Renal cortical epithelial cell (primary cell): ENCODE results near the gene ATMIN. TPM values are rescaled to one million over a fixed set of nuclear protein-coding genes. Genes with fewer than 3 reads are reported as not detected.

Source experiments
- DNase-seq: peaks from one replicate; pipeline ENCODE4 v3.0.0-alpha.2; 2011; ENCODE audit warnings: low read depth
- total RNA-seq: library from RNA; depleted of rRNA; stranded (reverse); fragments of >200 nt; gene quantifications from 2 replicates; pipeline ENCODE4 v1.2.3, GENCODE V29; 2014

The ATMIN gene
- total RNA-seq, 1 donor from 2014 or later = 55.4 TPM

DNA sequence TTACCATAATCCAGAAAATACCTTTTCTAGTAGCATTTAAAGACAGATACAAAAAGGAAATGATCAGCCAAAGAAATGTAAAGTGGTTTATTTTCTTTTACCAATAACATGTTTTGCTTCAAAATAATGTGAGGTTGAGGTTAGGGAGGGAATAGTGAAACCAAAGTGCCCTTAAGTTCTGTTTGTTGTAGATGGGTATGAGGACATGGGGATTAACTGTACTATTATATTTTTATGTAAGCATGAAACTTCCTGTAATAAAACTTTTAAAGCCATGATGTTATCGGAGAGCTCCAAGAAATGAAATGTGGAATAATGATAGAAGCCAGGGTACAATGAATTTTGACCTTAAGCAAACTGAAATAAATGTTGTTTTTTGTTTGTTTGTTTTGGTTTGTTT lies 31.5 kb downstream of the ATMIN start:
- no peak for DNase-seq

DNA sequence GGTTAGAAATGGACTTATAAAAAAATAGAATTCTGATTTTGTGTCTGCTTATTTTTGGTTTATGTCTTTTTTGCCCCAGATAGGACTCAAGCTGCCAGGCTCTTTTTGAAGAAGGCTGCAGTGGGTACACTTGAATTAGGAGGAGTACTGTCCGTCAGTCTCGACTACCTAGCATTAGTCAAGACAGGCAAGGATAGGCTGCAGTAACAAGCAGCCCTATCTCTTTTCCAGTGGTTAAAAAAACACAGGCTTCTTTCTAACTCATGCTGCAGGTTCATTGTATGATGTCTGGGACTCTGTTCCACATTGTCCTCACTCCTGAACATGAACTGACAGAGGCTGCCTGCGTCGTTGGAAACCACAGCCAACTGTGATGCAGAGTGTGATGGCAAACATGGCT lies 33.4 kb downstream of the ATMIN start:
- no peak for DNase-seq

DNA sequence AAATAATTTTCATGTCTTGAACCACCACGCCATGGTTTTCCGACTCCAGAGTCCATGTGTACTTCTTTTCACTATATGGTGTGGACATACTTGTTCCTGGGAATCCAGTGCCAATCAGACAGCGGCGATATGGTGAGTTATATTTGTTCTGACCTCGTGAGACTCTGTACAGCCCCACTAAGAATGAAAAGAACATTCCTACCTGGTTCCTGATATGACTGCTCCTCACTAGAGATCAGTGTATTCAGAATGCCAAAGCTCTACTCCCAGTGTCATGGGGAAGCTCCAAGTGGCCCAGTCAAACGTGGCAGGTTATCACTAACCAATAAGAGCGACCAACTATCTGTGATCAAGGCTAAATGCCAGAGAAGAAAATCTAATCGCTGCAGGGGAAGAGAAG lies 35.3 kb downstream of the ATMIN start:
- no peak for DNase-seq

DNA sequence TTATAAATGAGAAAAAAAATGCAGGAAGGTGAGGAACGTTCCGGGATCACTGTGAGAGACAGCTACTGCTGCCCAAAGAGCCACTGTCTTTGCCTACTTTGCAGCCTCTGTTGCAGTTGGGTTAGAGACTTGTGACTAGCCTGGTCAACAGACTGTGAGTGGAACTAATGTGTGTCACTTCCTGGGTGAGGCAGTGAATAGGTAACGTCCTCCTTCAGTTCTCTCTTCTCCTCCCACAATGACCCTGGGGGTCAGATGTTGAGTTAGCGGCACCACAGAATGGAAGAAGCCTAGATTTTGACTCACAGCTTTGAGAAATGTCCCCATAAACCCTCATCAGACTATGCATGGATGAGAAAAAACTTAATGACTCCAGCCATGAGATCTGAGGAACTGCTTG lies 36.2 kb downstream of the ATMIN start:
- peak; percentile 89 for DNase-seq

DNA sequence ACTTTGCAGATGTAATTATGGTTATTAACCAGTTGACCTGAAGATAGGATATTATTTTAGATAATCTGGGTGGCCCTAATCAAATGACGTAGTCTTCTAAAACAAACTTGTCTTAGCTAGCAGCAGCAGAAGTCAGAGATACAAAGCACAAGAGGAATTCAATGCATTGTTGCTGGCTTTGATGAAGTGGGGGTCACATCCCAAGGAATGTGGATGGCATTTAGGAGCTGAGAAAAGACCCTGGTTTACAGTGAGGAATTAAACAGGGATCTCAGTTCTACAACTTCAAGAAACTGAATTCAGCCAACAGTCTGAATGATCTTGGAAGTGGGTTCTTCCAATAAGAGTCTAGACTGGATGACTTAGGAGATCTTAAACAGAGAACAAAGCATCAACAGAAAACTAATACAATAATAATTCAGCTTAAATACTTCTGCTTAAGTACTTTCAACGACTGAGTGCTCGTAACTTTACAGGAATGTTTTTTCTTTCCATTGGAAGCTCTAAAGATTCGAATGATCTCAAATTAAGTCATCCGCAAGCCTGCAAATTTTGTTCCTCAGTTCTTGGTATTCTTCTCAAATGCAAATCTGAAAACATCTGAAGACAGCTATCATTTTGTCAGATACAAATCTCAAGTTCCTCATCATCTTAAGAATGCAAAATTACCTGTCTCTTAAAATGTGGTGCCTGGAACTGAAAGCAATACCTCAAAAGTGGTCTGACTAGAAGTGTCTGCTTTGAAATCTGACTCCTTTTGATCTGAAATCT lies 38.1 kb downstream of the ATMIN start:
- DNase-seq = no peak

DNA sequence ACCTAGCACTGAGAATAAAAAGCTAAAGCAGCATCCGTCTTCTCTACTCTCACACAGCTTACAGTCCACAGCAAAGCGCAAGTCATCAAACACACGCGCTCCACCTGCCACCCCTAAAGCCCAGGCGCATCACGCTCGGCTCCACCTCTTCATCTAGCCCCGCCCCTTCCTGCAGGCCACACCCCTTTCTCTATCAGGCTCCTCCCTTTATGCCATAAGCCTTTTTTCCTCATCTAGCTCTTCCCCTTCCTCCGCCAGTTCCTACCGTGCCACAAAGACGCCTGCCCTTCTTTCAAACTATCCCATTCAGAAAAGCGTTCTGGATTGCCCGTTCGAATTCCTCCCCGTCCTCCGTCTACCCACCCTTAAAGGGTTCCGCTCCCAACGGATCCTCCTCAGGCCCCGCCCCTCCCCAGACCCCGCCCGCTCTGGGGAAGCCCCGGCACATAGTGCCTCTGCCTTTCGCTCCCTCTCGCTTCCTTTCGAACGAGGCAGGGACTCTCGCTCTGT lies 41.0 kb downstream of the ATMIN start:
- peak; percentile 64 for DNase-seq

DNA sequence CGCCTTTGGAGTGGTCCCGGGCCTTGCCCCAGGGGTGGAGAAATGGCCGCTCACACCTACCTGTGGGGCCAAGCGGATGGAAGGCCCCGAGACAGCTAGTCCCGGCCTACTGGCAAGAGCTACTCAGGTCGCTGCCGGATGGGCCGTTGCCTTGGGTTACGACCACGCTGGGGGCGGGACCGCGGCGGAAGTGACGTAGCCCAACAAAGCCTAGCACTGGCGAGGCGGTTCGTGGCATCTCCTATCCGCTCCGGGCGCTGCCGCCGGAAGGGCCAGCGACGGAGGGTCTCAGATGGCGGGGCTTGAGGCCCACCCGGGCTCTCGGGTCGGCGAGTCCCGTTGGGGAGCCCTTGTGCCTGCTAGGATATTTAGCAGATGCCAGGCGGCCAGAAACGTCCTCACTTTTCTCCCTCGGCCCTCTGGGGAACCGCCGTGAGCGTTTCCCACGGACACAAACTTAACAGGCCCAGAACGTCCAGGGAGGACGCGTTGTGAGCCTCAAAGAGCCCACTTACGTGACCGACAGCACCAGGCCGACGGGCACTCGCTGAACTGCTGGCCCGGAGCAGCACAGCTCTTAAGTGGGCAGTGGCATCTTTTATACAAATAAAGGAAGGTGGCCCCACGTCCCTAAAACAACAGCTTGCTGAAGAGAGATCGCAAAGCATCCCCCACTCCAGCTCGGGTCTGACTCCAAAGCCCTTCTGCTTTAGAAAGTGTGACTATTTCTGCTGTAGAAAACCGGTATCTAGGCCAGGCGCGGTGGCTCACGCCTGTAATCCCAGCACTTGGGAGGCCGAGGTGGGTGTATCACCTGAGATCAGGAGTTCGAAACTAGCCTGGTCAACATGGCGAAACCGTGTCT lies 41.7 kb downstream of the ATMIN start, which contains the start of gene C16orf46:
C16orf46 (minus strand) TSS at position 163 of the 865 bp plus-strand sequence. CDS start 13,283 bp downstream, outside the sequence.
- peak; percentile 86 for DNase-seq

DNA sequence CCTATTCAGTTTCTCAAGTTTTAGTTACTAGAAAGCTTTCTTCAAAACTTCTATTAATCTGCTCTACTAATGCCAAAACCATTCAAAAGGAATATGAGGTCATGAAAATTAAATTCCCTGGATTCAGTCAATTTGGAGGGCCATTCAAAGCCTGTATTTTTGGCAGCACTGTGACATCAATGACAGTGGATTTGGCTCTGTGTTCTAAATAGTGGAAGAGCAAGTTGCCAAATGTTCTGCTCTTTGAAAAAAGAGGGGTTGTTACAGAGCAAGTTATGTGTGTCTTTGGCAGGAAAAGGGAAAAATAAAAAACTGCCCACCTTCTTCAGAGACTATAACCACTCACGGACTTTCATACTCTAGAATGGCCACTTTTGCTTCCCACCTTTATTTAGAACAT lies 44.6 kb downstream of the ATMIN start:
- no peak for DNase-seq

DNA sequence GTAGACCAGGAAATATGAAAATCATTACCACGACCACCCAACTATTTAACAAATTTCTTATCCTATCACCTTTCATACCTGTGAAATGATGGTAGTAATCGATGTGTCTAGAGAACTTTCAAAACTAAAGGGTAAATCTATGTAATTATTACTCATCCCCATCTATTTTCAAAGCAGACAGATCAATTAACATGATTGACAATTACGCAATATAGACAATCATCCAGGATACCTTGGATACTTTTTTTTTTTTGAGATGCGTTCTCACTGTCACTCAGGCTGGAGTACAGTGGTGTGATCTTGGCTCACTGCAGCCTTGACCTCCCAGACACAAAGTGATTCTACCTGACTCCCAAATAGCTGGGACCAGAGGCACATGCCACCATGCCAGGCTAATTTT lies 45.4 kb downstream of the ATMIN start:
- DNase-seq = no peak

DNA sequence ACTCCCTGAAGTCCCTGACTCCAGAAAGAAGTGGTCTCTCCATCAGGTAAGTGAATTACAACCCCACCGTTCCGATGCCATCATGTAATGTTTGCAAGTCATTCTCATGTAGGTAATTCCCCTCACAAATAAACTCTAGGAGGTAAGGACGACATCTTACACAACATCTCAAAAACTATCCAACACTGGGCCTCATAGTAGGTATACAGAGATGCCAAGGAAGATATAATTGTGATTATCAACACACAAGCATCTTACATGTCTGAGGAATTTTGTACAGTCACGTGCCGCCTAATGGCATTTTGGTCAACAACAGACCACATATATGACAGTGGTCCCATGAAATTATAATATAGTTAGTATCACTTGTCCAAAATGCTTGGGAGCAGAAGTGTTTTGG lies 53.2 kb downstream of the ATMIN start:
- no peak for DNase-seq

DNA sequence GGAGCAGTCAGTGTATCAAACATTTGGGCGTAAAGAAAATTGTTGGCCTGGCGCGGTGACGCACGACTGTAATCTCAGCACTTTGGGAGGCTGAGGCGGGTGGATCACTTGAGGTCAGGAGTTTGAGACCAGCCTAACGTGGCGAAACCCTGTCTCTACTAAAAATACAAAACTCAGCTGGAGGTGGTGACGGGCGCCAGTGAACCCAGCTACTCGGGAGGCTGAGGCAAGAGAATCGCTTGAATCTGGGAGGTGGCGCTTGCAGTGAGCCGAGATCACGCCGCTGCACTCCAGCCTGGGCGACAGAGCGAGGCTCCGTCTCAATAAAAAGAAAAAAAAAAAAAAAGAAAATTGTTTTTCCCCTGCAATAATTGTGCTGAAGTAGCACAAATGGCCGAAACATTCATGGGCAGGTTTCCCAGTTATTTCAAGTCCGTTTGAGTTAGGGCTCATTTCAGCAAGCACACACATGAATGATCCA lies 59.2 kb downstream of the ATMIN start:
- peak; percentile 35 for DNase-seq

DNA sequence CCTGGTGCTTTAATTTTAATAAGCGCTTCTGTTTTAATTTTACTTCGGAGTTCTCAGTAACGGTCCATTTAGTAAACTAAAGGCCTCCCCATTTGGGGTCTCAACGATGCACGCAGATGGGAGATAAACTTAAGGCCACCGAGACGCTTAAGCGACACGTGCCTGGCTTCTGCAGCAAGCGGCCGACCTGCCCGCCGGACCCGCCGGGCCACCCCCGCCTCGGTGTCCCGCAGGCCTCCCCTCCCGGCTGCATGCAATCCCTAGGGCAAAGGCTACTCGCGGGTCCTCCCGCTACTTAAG lies 60.0 kb downstream of the ATMIN start:
- no peak for DNase-seq

DNA sequence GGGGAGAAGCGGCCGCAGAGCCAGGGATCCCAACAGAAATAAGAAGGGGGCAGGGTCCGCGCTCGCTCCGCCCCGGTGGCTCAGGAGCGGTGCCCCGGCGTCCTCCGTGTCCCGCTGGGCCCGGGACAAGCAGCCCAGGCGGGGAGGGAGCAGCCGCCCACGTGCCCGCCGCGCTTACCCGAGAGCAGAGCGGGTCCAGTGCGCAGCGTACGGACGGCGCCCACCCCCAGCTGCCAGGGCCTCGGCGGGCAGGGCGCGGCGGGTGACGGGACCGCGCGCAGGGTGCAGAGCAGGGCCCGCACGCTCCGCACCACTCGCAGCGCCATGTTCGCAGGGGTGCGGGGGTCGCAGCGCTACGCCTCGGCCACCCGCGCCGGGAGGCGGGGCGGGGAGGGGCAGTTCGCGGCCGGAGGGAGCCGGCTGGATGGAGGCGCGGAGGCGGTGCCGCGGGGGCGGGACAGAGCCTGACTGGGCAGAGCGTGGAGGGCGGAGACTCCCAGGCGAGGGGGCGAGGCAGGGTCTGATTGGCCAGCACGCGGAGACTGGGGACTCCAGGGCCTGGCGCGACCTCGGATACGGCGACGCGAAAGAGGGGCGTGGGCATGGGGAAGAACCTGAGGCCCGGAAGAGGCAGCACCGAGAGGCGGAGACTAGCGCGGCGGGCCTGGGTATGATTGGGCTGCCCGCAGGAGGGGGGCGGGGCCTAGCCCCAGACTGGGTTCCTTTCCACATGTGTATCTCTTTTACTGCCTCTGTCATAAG lies 60.5 kb downstream of the ATMIN start, which contains the start of gene GCSH:
GCSH (minus strand) TSS at position 443 of the 762 bp plus-strand sequence; CDS start at position 326, 117 bp downstream.
- peak; percentile 95 for DNase-seq

DNA sequence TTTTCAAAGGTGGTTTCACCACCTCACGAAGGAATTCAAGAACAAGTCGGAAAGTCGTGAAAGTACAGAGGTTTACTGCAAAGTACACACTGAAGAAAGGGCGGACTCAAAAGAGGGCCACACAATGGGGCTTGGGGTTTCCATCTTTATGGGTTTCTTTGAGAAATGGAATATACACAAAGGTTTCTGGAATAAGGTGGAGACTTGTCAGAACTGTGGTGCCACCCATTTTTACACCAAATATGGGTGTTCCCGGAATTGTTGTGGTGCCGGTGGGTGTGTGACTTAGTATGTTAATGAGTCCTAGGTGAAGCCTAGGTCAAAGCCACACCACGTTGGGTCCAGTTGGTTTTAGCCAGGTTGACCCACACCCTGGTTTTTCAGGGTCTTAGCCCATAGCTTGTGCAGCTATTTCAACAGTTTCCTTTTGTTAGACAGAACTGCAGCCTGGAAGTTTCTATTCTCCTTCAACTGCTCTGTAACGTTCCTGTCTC lies 61.1 kb downstream of the ATMIN start:
- no peak for DNase-seq

Other genes with a start within 250 kb of the ATMIN start
- gene CDYL2, start 231.2 kb upstream of the ATMIN start, total RNA-seq = 12.0 and 17.7 TPM in 2 replicates
- gene CMC2, start 29.0 kb upstream of the ATMIN start, total RNA-seq = 42.7 and 43.2 TPM in 2 replicates
- 8.1 and 28.5 TPM in 2 replicates for gene CENPN, start 28.6 kb upstream of the ATMIN start, total RNA-seq
- 1.7 and 3.7 TPM in 2 replicates for gene C16orf46, start 41.4 kb downstream of the ATMIN start, total RNA-seq
- gene GCSH, start 60.6 kb downstream of the ATMIN start, total RNA-seq = 14.6 and 27.8 TPM in 2 replicates
- 3.3 and 4.3 TPM in 2 replicates for gene BCO1, start 202.8 kb downstream of the ATMIN start, total RNA-seq